SK-N-SH (cell line): ENCODE results near the gene NSD1. TPM values are rescaled to one million over a fixed set of nuclear protein-coding genes. Genes with fewer than 3 reads are reported as not detected.

Source experiments
- CTCF ChIA-PET: fragments of 300-600, 350-600 bp; formaldehyde crosslinking; extraction: SDS; loops from one replicate; lab custom pipeline; 2021; lab: Yijun Ruan, JAX
- POLR2A ChIA-PET: fragments of 350-600 bp; sonication (Branson Sonifier 250); formaldehyde crosslinking; extraction: SDS; loops from one replicate; lab custom pipeline; 2020; ENCODE audit warnings: antibody characterized with exemption, inconsistent platforms; lab: Yijun Ruan, JAX
- DNase-seq: peaks from one replicate; pipeline ENCODE4 v3.0.0; 2012
- H2AFZ ChIP-seq: fragments of 200-600 bp; sonication (generic); 2 replicates; pipeline ENCODE4 v1.8.1; 2016; ENCODE audit warnings: antibody characterized with exemption, mild to moderate bottlenecking, low read depth
- H3F3A ChIP-seq: fragments of 200-600 bp; sonication (generic); replicated peaks from 2 replicates; pipeline ENCODE3; 2016; ENCODE audit warnings: antibody characterized with exemption, mild to moderate bottlenecking; ENCODE audit not compliant: insufficient read depth
- H3K27ac ChIP-seq, 2 experiments: fragments of 200-500 bp in 1 of 2; fragments of 200-600 bp in 1 of 2; sonication (Bioruptor generic) in 1 of 2; sonication (generic), shearing (Covaris generic) in 1 of 2; 2 replicates each; pipeline versions ENCODE4 v1.5.1 to v1.6.1; 2014 to 2016; ENCODE audit warnings: low read depth in 2 of 2, inconsistent platforms in 1 of 2, low read length in 1 of 2, mild to moderate bottlenecking in 1 of 2, mixed read lengths in 1 of 2
- H3K27me3 ChIP-seq: fragments of 200-600 bp; sonication (generic), shearing (Covaris generic); 2 replicates; pipeline ENCODE4 v1.6.1; 2016; ENCODE audit warnings: mixed run types; ENCODE audit not compliant: insufficient read depth
- H3K36me3 ChIP-seq, 2 experiments: fragments of 200-500 bp in 1 of 2; fragments of 200-600 bp in 1 of 2; sonication (Bioruptor generic) in 1 of 2; sonication (generic) in 1 of 2; replicated peaks in 1 of 2; 2 replicates each; pipeline versions ENCODE3 to v1.5.1; 2014 to 2016; ENCODE audit warnings: low read length in 1 of 2, mild to moderate bottlenecking in 1 of 2; ENCODE audit not compliant: insufficient read depth in 2 of 2, control insufficient read depth in 1 of 2
- H3K4me1 ChIP-seq, 2 experiments: fragments of 200-500 bp in 1 of 2; fragments of 200-600 bp in 1 of 2; sonication (Bioruptor generic) in 1 of 2; sonication (generic), shearing (Covaris generic) in 1 of 2; 2 replicates each; pipeline versions ENCODE4 v1.5.1 to v1.6.1; 2014 to 2016; ENCODE audit warnings: low read depth in 1 of 2, low read length in 1 of 2, mixed run types in 1 of 2; ENCODE audit not compliant: insufficient read depth in 2 of 2, control insufficient read depth in 1 of 2
- H3K4me2 ChIP-seq: fragments of 200-600 bp; sonication (generic), shearing (Covaris generic); 2 replicates; pipeline ENCODE4 v1.6.1; 2017; ENCODE audit warnings: mixed run types
- H3K4me3 ChIP-seq, 2 experiments: fragments of 200-500 bp in 1 of 2; fragments of 200-600 bp in 1 of 2; sonication (Bioruptor generic) in 1 of 2; sonication (generic), shearing (Covaris generic) in 1 of 2; 2 replicates each; pipeline versions ENCODE4 v1.5.1 to v1.8.1; 2014 to 2016; ENCODE audit warnings: low read depth in 2 of 2, inconsistent platforms in 1 of 2, low read length in 1 of 2, mild to moderate bottlenecking in 1 of 2, mixed read lengths in 1 of 2, moderate library complexity in 1 of 2
- H3K79me2 ChIP-seq: fragments of 200-600 bp; sonication (generic); 2 replicates; pipeline ENCODE4 v1.8.1; 2017; ENCODE audit warnings: mild to moderate bottlenecking; ENCODE audit not compliant: insufficient read depth
- H3K9ac ChIP-seq: fragments of 200-600 bp; sonication (generic); 2 replicates; pipeline ENCODE4 v1.6.1; 2017; ENCODE audit warnings: mixed run types
- H3K9me2 ChIP-seq: fragments of 200-600 bp; sonication (generic); 2 replicates; pipeline ENCODE4 v1.6.1; 2017; ENCODE audit warnings: mixed run types
- H3K9me3 ChIP-seq: fragments of 200-600 bp; sonication (generic); 2 replicates; pipeline ENCODE4 v1.6.1; 2017; ENCODE audit warnings: mixed run types, mild to moderate bottlenecking, moderate library complexity
- H4K20me1 ChIP-seq: fragments of 200-600 bp; sonication (generic); 2 replicates; pipeline ENCODE4 v1.6.1; 2017; ENCODE audit warnings: mild to moderate bottlenecking, mixed run types; ENCODE audit not compliant: insufficient read depth
- CHD2 ChIP-seq: fragments of 150-350 bp; IDR thresholded peaks from 2 replicates; pipeline ENCODE4 v1.6.1; 2018; ENCODE audit warnings: low read length; ENCODE audit not compliant: partially characterized antibody
- FOXM1 ChIP-seq: IDR thresholded peaks from 2 replicates; pipeline ENCODE4 v1.4.0; 2012; ENCODE audit warnings: low read depth, mild to moderate bottlenecking
- JUND ChIP-seq: IDR thresholded peaks from 2 replicates; pipeline ENCODE4 v1.4.0; 2012
- MXI1 ChIP-seq: IDR thresholded peaks from 2 replicates; pipeline ENCODE4 v1.6.1; 2012; ENCODE audit warnings: mild to moderate bottlenecking, low read depth, low read length, improper control_type of control experiment
- NFIC ChIP-seq: IDR thresholded peaks from 2 replicates; pipeline ENCODE4 v1.4.0; 2012; ENCODE audit warnings: borderline replicate concordance
- SIN3A ChIP-seq: IDR thresholded peaks from 2 replicates; pipeline ENCODE4 v1.6.1; 2012; ENCODE audit warnings: low read depth, mild to moderate bottlenecking, low read length, moderate library complexity, borderline replicate concordance
- TAF1 ChIP-seq: IDR thresholded peaks from 2 replicates; pipeline ENCODE4 v1.6.1; 2012; ENCODE audit warnings: low read depth, mild to moderate bottlenecking, low read length, moderate library complexity, borderline replicate concordance
- TEAD4 ChIP-seq: IDR thresholded peaks from 2 replicates; pipeline ENCODE4 v1.4.0; 2012; ENCODE audit warnings: mild to moderate bottlenecking, borderline replicate concordance; ENCODE audit not compliant: insufficient read depth
- YY1 ChIP-seq: IDR thresholded peaks from 2 replicates; pipeline ENCODE4 v1.4.0; 2012; ENCODE audit warnings: low read depth, mild to moderate bottlenecking
- ZBTB33 ChIP-seq: IDR thresholded peaks from 2 replicates; pipeline ENCODE4 v1.4.0; 2012; ENCODE audit warnings: low read depth, borderline replicate concordance
- WGBS: methylation state at CpG from one replicate; pipeline ENCODE4 v1.1.6; 2017; ENCODE audit warnings: low lambda C conversion rate; 5-methylcytosine and 5-hydroxymethylcytosine counted together
- polyA plus RNA-seq, 3 experiments: library from polyadenylated mRNA; depleted of rRNA; stranded (reverse); fragments of >200 nt; gene quantifications; 2 replicates each; pipeline ENCODE4 v1.2.3, GENCODE V29; 2012
- TF ChIP-seq, protein P1 (sequence below): fragments of 150-350 bp; IDR thresholded peaks from 2 replicates; pipeline ENCODE4 v1.6.1; 2017; ENCODE audit warnings: antibody characterized with exemption, low read length, low read depth, borderline replicate concordance
- TF ChIP-seq, protein P2 (sequence below): IDR thresholded peaks from 2 replicates; pipeline ENCODE4 v1.6.1; 2012; ENCODE audit warnings: mild to moderate bottlenecking, low read depth, low read length, moderate library complexity
- TF ChIP-seq, protein P3 (sequence below): fragments of 200-600 bp; sonication (generic); IDR thresholded peaks from 2 replicates; pipeline ENCODE4 v1.6.1; 2017; ENCODE audit warnings: antibody characterized with exemption, mild to moderate bottlenecking, moderate library complexity

The NSD1 gene
- polyA plus RNA-seq, 1 of the 3 experiments (the other 2 are of a cell fraction), result 6.7 TPM

DNA sequence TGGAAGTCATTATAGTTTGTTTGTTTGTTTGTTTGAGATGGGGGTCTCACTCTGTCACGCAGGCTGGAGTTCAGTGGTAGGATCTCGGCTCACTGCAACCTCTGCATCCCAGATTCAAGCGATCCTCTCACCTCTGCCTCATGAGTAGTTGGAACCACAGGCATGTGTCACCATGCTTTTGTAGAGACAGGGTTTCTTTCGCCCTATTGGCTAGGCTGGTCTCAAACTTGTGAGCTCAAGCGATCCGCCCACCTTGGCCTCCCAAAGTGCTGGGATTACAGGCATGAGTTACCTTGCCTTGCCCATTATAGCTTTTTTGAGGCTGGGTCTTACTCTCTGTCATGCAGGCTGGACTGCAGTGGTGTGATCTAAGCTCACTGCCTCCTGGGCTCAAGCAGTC is 28.8 kb downstream of the NSD1 start:
- H3K36me3 ChIP-seq, result peaks cover 0 to 14% of the 10 kb centered on the region in 2 experiments
- peaks cover 92% of the 10 kb centered on the region for H3K79me2 ChIP-seq
- no peak overlapping the region for H2AFZ ChIP-seq
- H4K20me1 ChIP-seq, result no peaks in the 10 kb centered on the region
- ChIA-PET POLR2A (no interaction called here), CTCF (no interaction called here)
- no peaks in the 10 kb centered on the region for H3K27me3 ChIP-seq
- H3K4me1 ChIP-seq, result no peaks in the 10 kb centered on the region
- H3K9ac ChIP-seq, result no peak overlapping the region
- WGBS, result 95% methylated on average over 6 of the region's 6 CpGs
- no peaks in the 10 kb centered on the region for H3K9me3 ChIP-seq
- no peak overlapping the region for H3K4me3 ChIP-seq
- no peaks in the 10 kb centered on the region for H3F3A ChIP-seq
- DNase-seq, result no peak
- H3K27ac ChIP-seq, result no peak overlapping the region
- no peaks in the 10 kb centered on the region for H3K9me2 ChIP-seq
- TF ChIP-seq, protein P1, sequence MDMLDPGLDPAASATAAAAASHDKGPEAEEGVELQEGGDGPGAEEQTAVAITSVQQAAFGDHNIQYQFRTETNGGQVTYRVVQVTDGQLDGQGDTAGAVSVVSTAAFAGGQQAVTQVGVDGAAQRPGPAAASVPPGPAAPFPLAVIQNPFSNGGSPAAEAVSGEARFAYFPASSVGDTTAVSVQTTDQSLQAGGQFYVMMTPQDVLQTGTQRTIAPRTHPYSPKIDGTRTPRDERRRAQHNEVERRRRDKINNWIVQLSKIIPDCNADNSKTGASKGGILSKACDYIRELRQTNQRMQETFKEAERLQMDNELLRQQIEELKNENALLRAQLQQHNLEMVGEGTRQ, result no peak
- no peak for TF ChIP-seq SIN3A
- TF ChIP-seq, protein P2, sequence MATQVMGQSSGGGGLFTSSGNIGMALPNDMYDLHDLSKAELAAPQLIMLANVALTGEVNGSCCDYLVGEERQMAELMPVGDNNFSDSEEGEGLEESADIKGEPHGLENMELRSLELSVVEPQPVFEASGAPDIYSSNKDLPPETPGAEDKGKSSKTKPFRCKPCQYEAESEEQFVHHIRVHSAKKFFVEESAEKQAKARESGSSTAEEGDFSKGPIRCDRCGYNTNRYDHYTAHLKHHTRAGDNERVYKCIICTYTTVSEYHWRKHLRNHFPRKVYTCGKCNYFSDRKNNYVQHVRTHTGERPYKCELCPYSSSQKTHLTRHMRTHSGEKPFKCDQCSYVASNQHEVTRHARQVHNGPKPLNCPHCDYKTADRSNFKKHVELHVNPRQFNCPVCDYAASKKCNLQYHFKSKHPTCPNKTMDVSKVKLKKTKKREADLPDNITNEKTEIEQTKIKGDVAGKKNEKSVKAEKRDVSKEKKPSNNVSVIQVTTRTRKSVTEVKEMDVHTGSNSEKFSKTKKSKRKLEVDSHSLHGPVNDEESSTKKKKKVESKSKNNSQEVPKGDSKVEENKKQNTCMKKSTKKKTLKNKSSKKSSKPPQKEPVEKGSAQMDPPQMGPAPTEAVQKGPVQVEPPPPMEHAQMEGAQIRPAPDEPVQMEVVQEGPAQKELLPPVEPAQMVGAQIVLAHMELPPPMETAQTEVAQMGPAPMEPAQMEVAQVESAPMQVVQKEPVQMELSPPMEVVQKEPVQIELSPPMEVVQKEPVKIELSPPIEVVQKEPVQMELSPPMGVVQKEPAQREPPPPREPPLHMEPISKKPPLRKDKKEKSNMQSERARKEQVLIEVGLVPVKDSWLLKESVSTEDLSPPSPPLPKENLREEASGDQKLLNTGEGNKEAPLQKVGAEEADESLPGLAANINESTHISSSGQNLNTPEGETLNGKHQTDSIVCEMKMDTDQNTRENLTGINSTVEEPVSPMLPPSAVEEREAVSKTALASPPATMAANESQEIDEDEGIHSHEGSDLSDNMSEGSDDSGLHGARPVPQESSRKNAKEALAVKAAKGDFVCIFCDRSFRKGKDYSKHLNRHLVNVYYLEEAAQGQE, result no peak
- no peak for TF ChIP-seq CHD2
- no peak for TF ChIP-seq FOXM1
- no peak for TF ChIP-seq TEAD4
- no peak for TF ChIP-seq NFIC
- no peak for TF ChIP-seq MXI1
- H3K4me2 ChIP-seq, result no peak overlapping the region

GRCh38 chr5:177163500-177163899 is 29.9 kb downstream of the NSD1 start:
- 90% methylated on average over 2 of the region's 2 CpGs for WGBS
- no peaks in the 10 kb centered on the region for H3F3A ChIP-seq
- no peak overlapping the region for H3K9ac ChIP-seq
- no peaks in the 10 kb centered on the region for H3K4me1 ChIP-seq
- TF ChIP-seq JUND (no peak), TAF1 (no peak), YY1 (no peak), TEAD4 (no peak), ZBTB33 (no peak)
- TF ChIP-seq, protein P3, sequence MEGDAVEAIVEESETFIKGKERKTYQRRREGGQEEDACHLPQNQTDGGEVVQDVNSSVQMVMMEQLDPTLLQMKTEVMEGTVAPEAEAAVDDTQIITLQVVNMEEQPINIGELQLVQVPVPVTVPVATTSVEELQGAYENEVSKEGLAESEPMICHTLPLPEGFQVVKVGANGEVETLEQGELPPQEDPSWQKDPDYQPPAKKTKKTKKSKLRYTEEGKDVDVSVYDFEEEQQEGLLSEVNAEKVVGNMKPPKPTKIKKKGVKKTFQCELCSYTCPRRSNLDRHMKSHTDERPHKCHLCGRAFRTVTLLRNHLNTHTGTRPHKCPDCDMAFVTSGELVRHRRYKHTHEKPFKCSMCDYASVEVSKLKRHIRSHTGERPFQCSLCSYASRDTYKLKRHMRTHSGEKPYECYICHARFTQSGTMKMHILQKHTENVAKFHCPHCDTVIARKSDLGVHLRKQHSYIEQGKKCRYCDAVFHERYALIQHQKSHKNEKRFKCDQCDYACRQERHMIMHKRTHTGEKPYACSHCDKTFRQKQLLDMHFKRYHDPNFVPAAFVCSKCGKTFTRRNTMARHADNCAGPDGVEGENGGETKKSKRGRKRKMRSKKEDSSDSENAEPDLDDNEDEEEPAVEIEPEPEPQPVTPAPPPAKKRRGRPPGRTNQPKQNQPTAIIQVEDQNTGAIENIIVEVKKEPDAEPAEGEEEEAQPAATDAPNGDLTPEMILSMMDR, result no peak
- DNase-seq, result no peak
- H3K79me2 ChIP-seq, result peaks cover 92% of the 10 kb centered on the region
- ChIA-PET CTCF (interaction anchor here (0.7 kb wide), 1 partner anchor 147 kb away, joined by 3 read pairs; no protein-coding TSS in a partner anchor), POLR2A (interaction anchor here (0.6 kb wide), 1 partner anchor 9 kb away, joined by 3 read pairs; no protein-coding TSS in a partner anchor)
- H3K27ac ChIP-seq, result no peak overlapping the region
- no peaks in the 10 kb centered on the region for H3K27me3 ChIP-seq
- no peak overlapping the region for H3K4me3 ChIP-seq
- no peak overlapping the region for H3K4me2 ChIP-seq
- H2AFZ ChIP-seq, result no peak overlapping the region
- no peaks in the 10 kb centered on the region for H3K9me2 ChIP-seq
- no peaks in the 10 kb centered on the region for H3K9me3 ChIP-seq
- peaks cover 0 to 14% of the 10 kb centered on the region in 2 experiments for H3K36me3 ChIP-seq
- H4K20me1 ChIP-seq, result no peaks in the 10 kb centered on the region
